ENCODE results near the gene POMT1. TPM values are rescaled to one million over a fixed set of nuclear protein-coding genes. Genes with fewer than 3 reads are reported as not detected.
A peak's percentile ranks its signal among the peaks of the same experiment; 100 is the strongest.

The POMT1 gene
- total RNA-seq, 4 donors from 2014 or later = 14.3 to 43.1 (median 32.2) TPM

- in situ Hi-C loops (cut with MboI; ENCODE audit: low sequenced_read_pairs in 4 of 4) = loop anchor here in 2 of 4 donors (25.0 kb wide), 1 partner anchor 694 kb away; no protein-coding TSS in a partner anchor
- Histone ChIP-seq H3K4me3 (no peak overlapping the region), H3K36me3 (peaks cover 0 to 25% of the 10 kb centered on the region in 2 donors), H3K27me3 (no peaks in the 10 kb centered on the region), H3K27ac (no peak overlapping the region), H3K4me1 (no peaks in the 10 kb centered on the region), H3K9me3 (no peaks in the 10 kb centered on the region)
- ATAC-seq (peak in 1 of 2 donors; percentile 36), DNase-seq (no peak)
- intact Hi-C loops (cut with DNase I; ENCODE audit: low total_unique reads) = no loop called here
- no peak for TF ChIP-seq POLR2A (IDR thresholded peaks at IDR 0.05)
- no peak for TF ChIP-seq CTCF (IDR thresholded peaks at IDR 0.05 in 4 of 5, conservative IDR thresholded peaks at IDR 0.05 in 1 of 5)
Measured at GRCh38 chr9:131567910-131568309, 65.2 kb downstream of the POMT1 start.

Other genes starting within 250 kb of the POMT1 start
- gene FAM78A, start 226.4 kb upstream of the POMT1 start, total RNA-seq = 10 to 100 TPM in 2 of 4 donors, 1 to 10 TPM in 2; 3.6 to 16.0 (median 10.1) TPM
- 100 to 1,000 TPM; 110 to 395 (median 184) TPM for gene PLPP7, start 213.2 kb upstream of the POMT1 start, total RNA-seq
- 10 to 100 TPM; 29.9 to 41.6 (median 37.2) TPM for gene PRRC2B, start 108.8 kb upstream of the POMT1 start, total RNA-seq
- 10 to 100 TPM; 39.7 to 86.9 (median 43.9) TPM for gene UCK1, start 28.3 kb downstream of the POMT1 start, total RNA-seq
- gene PRRT1B, start 42.6 kb downstream of the POMT1 start, total RNA-seq = not detected
- gene RAPGEF1, start 237.2 kb downstream of the POMT1 start, total RNA-seq = 100 to 1,000 TPM; 123 to 296 (median 217) TPM